Heart right ventricle (tissue), 16 donors: ENCODE results near the gene JAK3. TPM values are rescaled to one million over a fixed set of nuclear protein-coding genes. Genes with fewer than 3 reads are reported as not detected.

Experiments
- ATAC-seq, 8 donors: fragments of 200-7000 bp; cut with Tn5 transposase; one replicate each; pipeline ENCODE4 v1.9.1; 2020; ENCODE audit warnings: mild to moderate bottlenecking in 8 of 8, moderate library complexity in 8 of 8, moderate number of reproducible peaks in 1 of 8
- DNase-seq, 2 donors: peaks; one replicate each; pipeline ENCODE4 v3.0.0-alpha.2; 2020
- H3K27ac ChIP-seq, 10 donors: fragments of 200-600 bp; sonication (generic) in 2 of 10; one replicate each; pipeline versions ENCODE4 v1.5.0 to v1.8.0; 2020 to 2022; ENCODE audit warnings: mild to moderate bottlenecking in 3 of 10
- H3K27me3 ChIP-seq, 7 donors: fragments of 200-600 bp; one replicate each; pipeline ENCODE4 v1.8.0; 2021 to 2022; ENCODE audit warnings: mild to moderate bottlenecking in 2 of 7
- H3K36me3 ChIP-seq, 9 donors: fragments of 200-600 bp; sonication (generic) in 1 of 9; one replicate each; pipeline versions ENCODE4 v1.5.0 to v1.8.0; 2020 to 2022; ENCODE audit warnings: mild to moderate bottlenecking in 2 of 9
- H3K4me1 ChIP-seq, 9 donors: fragments of 200-600 bp; sonication (generic) in 1 of 9; one replicate each; pipeline versions ENCODE4 v1.5.0 to v1.8.0; 2020 to 2022; ENCODE audit warnings: mild to moderate bottlenecking in 4 of 9
- H3K4me3 ChIP-seq, 10 donors: fragments of 200-600 bp; sonication (generic) in 2 of 10; one replicate each; pipeline versions ENCODE4 v1.5.0 to v1.8.0; 2020 to 2022; ENCODE audit warnings: mild to moderate bottlenecking in 7 of 10, moderate library complexity in 2 of 10
- H3K9me3 ChIP-seq, 11 donors: fragments of 200-600 bp in 10 of 11; sonication (generic) in 2 of 11; one replicate each; pipeline versions ENCODE4 v1.5.0 to v1.8.0; 2013 to 2022; ENCODE audit warnings: mild to moderate bottlenecking in 2 of 11, control low read depth in 1 of 11, moderate library complexity in 1 of 11
- CTCF ChIP-seq, 9 donors: fragments of 200-600 bp; sonication (generic) in 2 of 9; IDR thresholded peaks; one replicate each; pipeline versions ENCODE4 v1.5.0 to v1.8.0; 2021 to 2022; ENCODE audit warnings: antibody characterized with exemption in 9 of 9, mild to moderate bottlenecking in 5 of 9, moderate library complexity in 1 of 9
- WGBS, 2 donors: extraction: QIAGEN DNeasy Blood & Tissue Kit; methylation state at CpG; one replicate each; pipeline ENCODE4 v1.1.7; 2013; ENCODE audit warnings: inconsistent platforms in 1 of 2; 5-methylcytosine and 5-hydroxymethylcytosine counted together
- intact Hi-C, 10 donors: fragments of 100-400 bp; cut with DNase I; formaldehyde crosslinking; loops; one replicate each; pipeline versions ENCODE4 v1.11.1 to v1.14.2; 2022
- polyA plus RNA-seq, 2 donors: library from polyadenylated mRNA; stranded (reverse); fragments of 200-250 nt; gene quantifications; one replicate each; pipeline ENCODE4 v1.2.3, GENCODE V29; 2013
- total RNA-seq, 10 donors: library from RNA; stranded (reverse); fragmentation: NEBNext Ultra II Directional in 3 of 10; extraction: Animal tissue kit (Norgen Biotek cat#: 25700) in 3 of 10; gene quantifications; one replicate each; pipeline versions ENCODE4 v1.2.1 to v1.2.4, GENCODE V29; 2021 to 2023
- donor health status: Arrhythmogenic right ventricular cardiomyopathy.
- donor health status: ischemic (EF 13 %, LVEDD 7.1; RV severe dilation, severe dysfunction).
- donor health status: healthy with polysubstance abuse.
- donor health status: DM: no; HTN: yes; CAD: no.
- donor health status: DM: no; HTN: no; CAD: no.
- donor health status: ischemic (EF 25% LVEDD 6.9; RV normal size, moderate dysfunction).
- donor health status: ischemic (EF 25% LVEDD 5.7; RV mildly dilated, moderate dysfunction).
- donor health status: healthy.
- donor health status: DM: yes; HTN: yes; CAD: no.
- donor health status: Ischemic cardiomyopathy.
- donor health status: ischemic (EF 35%, LVEDD 5.7; RV mildly dilated, moderate dysfunction).
- donor health status: nonischemic (EF 11% LVEDD 7.7; RV severe dilation, severe dysfunction).
- donor health status: DM: yes; HTN: yes; CAD: no.
- donor health status: PGD.
- donor health status: ischemic (EF 29% LVEDD 5.4; RV normal size, mild dysfunction).
- donor health status: nonischemic (EF 23%, LVEDD 6.1; RV moderate dilation, normal function).

JAK3 gene
- total and polyA plus RNA-seq, 12 donors = 0.59 to 16.9 (median 1.6) TPM

- Histone ChIP-seq H3K27me3 (peaks cover 9 to 61% (median 39%) of the 10 kb centered on the region in 7 donors), H3K4me1 (peaks cover 0 to 10% (median 5%) of the 10 kb centered on the region in 9 donors), H3K27ac (no peak overlapping the region), H3K4me3 (no peak overlapping the region), H3K9me3 (no peaks in the 10 kb centered on the region), H3K36me3 (peaks cover 0 to 14% (median 0%) of the 10 kb centered on the region in 9 donors)
- ATAC-seq (no peak), DNase-seq (no peak)
- intact Hi-C loops = loop anchor here in 4 of 10 donors (5.0 to 10.0 kb wide), 5 partner anchors 58 to 321 kb away; partner anchors contain the start of gene MAP1S (in 1 of the 4)
- WGBS, 2 donors = 55 to 58% methylated on average over 16 of the region's 16 CpGs
- TF ChIP-seq CTCF (IDR thresholded peaks at IDR 0.05) = peak in 7 of 9 donors; percentile 29 to 56 (median 44)
Measured at GRCh38 chr19:17775245-17775927, 72.4 kb downstream of the JAK3 start.

Other genes starting within 250 kb of the JAK3 start
- under 1 TPM in 8 of 10 donors, not detected in 2; 0.02 to 0.72 (median 0.06) TPM for gene UNC13A, start 159.6 kb downstream of the JAK3 start, total RNA-seq
- gene UNC13A, start 159.6 kb downstream of the JAK3 start, polyA plus RNA-seq = under 1 TPM; 0.03 to 0.44 TPM
- 10 to 100 TPM; 20.7 to 48.7 (median 27.1) TPM for gene MAP1S, start 128.5 kb downstream of the JAK3 start, total RNA-seq
- gene MAP1S, start 128.5 kb downstream of the JAK3 start, polyA plus RNA-seq = 10 to 100 TPM; 20.4 to 25.7 TPM
- gene FCHO1, start 96.5 kb downstream of the JAK3 start, total RNA-seq = 1 to 10 TPM in 4 of 10 donors, under 1 TPM in 6; 0.21 to 2.6 (median 0.83) TPM
- under 1 TPM; 0.44 to 0.61 TPM for gene FCHO1, start 96.5 kb downstream of the JAK3 start, polyA plus RNA-seq
- gene B3GNT3, start 52.8 kb downstream of the JAK3 start, total RNA-seq = not detected
- gene B3GNT3, start 52.8 kb downstream of the JAK3 start, polyA plus RNA-seq = not detected
- not detected for gene INSL3, start 26.5 kb downstream of the JAK3 start, total RNA-seq
- gene INSL3, start 26.5 kb downstream of the JAK3 start, polyA plus RNA-seq = under 1 TPM in 1 of 2 donors, not detected in 1; 0.04 TPM
- 1,000 to 10,000 TPM in 1 of 10 donors, 100 to 1,000 TPM in 9; 623 to 1,142 (median 682) TPM for gene RPL18A, start 11.9 kb upstream of the JAK3 start, total RNA-seq
- 1,000 to 10,000 TPM in 1 of 2 donors, 100 to 1,000 TPM in 1; 685 to 2,570 TPM for gene RPL18A, start 11.9 kb upstream of the JAK3 start, polyA plus RNA-seq
- under 1 TPM in 1 of 10 donors, not detected in 9; 0.16 TPM for gene SLC5A5, start 24.0 kb upstream of the JAK3 start, total RNA-seq
- not detected for gene SLC5A5, start 24.0 kb upstream of the JAK3 start, polyA plus RNA-seq
- 10 to 100 TPM; 52.0 to 94.2 (median 61.6) TPM for gene CCDC124, start 85.0 kb upstream of the JAK3 start, total RNA-seq
- gene CCDC124, start 85.0 kb upstream of the JAK3 start, polyA plus RNA-seq = 100 to 1,000 TPM; 135 to 240 TPM
- under 1 TPM in 1 of 10 donors, not detected in 9; 0.72 TPM for gene KCNN1, start 119.1 kb upstream of the JAK3 start, total RNA-seq
- not detected for gene KCNN1, start 119.1 kb upstream of the JAK3 start, polyA plus RNA-seq
- 10 to 100 TPM in 5 of 10 donors, 1 to 10 TPM in 5; 4.8 to 22.4 (median 10.0) TPM for gene ARRDC2, start 160.2 kb upstream of the JAK3 start, total RNA-seq
- 10 to 100 TPM; 19.3 to 45.5 TPM for gene ARRDC2, start 160.2 kb upstream of the JAK3 start, polyA plus RNA-seq
- gene IL12RB1, start 239.0 kb upstream of the JAK3 start, total RNA-seq = 1 to 10 TPM in 2 of 10 donors, under 1 TPM in 8; 0.24 to 5.4 (median 0.45) TPM
- under 1 TPM; 0.36 to 0.51 TPM for gene IL12RB1, start 239.0 kb upstream of the JAK3 start, polyA plus RNA-seq
- 1 to 10 TPM; 2.8 to 6.4 (median 4.6) TPM for gene MAST3, start 249.8 kb upstream of the JAK3 start, total RNA-seq
- gene MAST3, start 249.8 kb upstream of the JAK3 start, polyA plus RNA-seq = 1 to 10 TPM; 1.5 to 2.6 TPM